GM21576 (cell line): ENCODE results near the gene ATP8B1.
A peak's percentile ranks its signal among the peaks of the same experiment; 100 is the strongest.

Experiments used
- ATAC-seq: cut with Tn5 transposase; IDR thresholded peaks from one replicate; pipeline ENCODE4 v1.9.1; 2021; ENCODE audit warnings: mild to moderate bottlenecking, moderate library complexity; ENCODE audit not compliant: unreplicated experiment

ATP8B1 gene

DNA sequence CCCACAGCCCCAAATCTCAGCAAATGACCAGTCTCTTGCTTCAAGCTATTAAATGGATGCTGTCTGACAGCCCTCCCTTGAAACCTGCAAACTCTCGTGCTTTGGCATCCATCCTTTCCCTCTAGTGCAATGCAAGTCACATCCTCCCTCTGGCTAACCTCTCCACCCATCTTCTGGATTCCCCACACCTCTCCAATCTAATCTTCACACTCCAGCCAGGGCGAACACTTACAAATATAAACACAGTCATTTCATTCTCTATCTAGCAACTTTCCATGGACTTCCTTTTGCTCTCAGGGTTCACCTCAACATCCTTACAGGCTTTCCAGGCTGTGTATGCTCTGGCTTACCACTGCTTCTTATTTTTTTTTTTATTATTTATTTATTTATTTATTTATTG, 171.4 kb downstream of the ATP8B1 start:
- no peak for ATAC-seq

DNA sequence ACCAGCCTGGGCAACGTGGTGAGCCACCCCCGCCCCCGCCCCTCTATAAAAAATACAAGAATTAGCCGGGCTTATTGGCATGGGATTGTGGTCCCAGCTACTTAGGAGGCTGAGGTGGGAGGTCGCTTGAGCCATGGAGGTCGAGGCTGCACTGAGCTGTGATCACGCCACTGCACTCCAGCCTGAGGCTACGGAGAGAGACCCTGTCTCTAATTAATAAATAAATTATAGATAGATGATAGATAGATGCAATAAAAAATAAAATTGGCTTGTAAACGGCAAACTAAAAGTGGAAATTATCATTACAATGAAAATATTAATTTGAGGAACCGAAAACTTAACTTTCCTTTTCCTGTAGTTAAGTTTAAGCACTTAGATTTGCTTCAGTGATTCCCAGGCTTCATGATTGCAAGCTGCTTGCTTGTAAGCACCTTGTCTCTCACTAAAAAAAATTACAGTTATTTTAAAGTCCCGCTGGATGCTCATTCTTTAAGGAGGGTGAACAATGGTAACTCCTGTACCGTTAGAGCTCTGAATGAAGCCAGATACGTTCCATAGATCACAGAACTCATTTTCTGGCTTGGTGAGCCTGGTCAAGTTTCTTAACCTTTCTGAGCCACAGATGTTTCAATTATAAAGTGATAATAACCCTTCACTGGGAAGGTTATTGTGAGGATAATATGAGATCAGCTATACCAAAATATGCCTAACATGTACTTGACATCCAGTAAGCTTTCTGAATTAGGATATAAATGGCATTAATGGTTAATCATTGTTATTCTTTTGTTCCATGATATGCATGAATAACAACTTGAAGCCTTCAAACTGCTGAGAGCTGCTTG, 172.1 kb downstream of the ATP8B1 start:
- peak; percentile 47 for ATAC-seq

DNA sequence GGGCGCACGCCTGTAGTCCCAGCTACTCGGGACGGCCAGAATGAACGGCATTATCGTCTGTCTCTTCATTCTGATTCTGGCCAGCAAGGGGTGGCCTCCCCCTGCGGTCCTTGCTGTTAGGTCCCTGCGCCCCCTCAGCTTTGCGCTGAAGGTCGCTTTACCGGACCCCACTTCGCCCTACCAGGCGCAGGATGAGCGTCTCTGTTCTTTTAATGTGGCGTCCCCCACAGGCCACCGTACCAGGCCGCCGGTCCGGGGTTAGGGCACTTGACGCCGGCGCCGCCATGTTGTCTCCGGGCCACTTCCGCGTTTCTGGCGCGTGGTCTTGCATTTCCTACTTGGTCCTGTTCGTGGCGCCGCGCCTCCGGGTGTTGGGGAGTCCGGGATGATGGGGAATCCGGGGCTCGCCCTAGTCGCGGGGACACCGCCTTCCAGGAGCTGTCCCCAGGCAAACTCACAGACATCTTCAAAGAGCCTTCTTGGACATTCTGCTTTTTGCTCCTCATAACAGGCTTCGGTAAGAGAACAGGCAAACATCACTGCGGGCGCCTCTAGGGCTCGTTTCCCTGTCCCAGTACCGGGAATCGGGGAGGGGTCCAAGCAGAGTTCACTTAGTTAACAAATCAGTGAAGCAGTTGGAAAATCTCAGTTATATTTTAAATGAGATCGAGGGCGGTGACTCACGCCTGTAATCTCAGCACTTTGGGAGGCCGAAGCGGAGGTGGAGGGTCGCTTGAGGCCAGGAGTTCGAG, 172.9 kb downstream of the ATP8B1 start:
- ATAC-seq, result peak; percentile 91

DNA sequence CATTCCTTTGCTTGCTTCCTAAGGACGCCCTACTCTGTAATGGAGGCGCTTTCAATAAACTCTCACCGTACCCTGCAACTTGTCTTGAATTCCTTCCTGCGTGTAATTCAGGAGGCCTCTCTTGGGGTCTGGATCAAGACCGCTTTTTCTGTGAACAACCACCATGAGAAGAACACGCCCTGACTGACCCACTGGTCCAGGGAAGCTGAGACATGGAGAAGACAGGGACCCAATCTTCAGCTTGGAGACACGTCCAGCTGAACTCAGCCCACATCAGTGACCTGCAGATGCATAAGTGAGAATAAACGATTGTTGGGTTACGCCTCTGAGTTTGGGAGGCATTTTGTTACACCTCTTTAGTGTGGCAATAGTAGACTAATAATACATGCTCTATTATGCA, 173.7 kb downstream of the ATP8B1 start:
- ATAC-seq, result no peak

DNA sequence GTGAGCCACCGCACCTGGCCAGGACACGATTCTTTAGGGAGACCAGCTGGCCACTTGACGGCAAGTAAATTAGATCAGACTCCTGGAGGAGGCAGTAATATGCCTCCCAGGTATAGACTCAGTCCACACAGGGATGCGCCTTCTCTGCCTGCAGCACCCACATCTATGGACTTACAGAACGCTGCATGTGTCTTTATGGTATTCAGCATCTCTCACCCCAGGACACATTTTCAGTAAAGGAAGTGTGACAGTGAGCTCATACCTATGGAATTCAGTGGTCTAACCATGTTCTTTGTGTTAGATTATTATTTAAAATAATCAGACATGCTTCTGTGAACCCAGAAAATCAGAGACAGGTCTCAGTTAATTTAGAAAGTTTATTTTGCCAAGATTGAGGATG, 175.6 kb downstream of the ATP8B1 start:
- ATAC-seq, result no peak

DNA sequence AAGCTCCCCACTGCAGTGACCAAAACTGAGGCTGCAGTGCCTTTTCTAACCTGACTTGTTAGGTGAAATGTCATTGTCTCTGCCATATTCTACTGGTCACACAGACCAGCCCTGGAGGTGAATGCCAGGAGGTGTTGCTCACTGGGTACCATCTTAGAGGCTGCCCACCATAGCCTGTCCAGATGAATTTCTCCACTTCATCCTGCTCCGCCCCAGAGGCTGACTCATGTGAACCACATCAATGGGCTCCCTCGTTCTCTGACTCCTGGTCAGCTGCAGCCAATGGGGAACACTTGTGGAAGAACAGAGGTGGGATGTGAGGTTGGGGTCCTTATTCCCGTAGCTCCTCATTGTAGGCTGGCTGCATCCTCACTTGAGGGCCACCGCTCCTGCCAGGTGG, 178.1 kb downstream of the ATP8B1 start:
- no peak for ATAC-seq

DNA sequence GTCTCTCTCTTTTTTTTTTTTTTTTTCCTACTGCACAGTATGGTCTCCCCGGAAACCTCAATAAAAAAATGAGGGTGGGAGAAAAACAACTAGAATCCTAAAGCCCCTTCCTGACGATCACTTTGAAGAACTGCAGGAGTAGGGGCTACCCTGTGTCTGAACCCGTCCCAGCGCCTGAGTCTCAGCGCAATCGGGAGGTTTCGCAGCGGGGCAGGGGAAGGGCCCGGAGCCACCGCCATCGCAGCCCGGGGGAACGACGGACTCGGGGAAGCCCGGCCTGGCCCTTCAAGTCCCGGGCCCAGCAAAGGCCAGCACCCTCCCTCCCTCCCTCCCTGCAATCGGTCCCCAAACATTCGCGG, 181.9 kb downstream of the ATP8B1 start:
- ATAC-seq, result peak; percentile 12

DNA sequence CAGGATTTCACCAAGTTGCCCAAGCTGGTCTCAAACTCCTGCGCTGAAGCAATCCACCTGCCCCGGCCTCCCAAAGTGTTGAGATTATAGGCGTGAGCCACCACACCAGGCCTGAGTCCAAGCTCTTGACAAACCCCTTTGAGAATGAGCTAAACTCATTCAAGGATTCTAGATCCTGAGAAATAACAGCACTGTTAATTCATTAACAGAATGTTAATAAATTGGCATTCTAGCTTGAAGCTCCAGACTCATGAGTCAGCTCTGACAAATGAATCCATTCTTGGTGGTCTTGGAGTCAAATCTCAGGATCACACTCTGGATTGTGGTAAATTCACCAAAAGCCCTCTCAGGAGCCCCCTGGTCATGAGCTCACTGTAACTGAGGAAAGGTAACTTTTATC, 183.2 kb downstream of the ATP8B1 start:
- ATAC-seq, result no peak

DNA sequence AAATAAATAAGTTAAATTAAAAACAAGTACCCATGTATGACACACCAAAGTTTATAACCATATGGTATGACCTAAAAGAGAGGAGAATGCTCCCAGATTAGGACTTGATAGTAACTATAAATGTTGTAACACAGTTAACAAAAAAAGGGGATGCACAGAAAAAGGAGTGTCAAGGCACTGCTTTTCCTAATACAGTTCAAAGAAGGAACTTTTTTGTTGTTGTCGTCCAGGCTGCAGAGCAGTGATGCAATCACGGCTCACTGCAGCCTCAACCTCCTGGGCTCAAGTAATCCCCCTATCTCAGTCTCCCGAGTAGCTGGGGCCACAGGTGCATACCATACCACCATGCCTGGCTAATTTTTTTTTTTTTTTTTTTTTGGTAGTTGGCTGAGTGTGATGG, 184.2 kb downstream of the ATP8B1 start:
- no peak for ATAC-seq

DNA sequence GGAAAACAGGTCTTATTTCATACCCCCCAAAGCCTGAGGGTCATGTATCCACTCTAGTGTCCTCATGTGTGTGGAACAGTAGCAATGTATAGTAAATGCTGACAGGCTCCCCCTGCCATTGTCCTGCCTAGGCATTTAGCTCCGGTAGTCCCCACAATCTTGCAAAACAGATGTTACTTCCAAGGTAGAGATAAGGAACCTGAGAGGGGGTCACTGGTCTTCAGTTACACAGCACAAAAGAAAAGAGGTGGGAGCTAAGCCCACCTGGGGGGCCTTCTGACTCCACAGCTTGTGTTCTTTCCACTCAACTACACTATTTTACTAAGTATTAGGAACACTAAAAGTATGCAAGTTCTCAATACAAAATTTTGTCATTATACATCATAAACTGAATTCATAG, 199.2 kb downstream of the ATP8B1 start:
- no peak for ATAC-seq
